ENCODE data around the gene PKM. TPM values are rescaled to one million over a fixed set of nuclear protein-coding genes. Genes with fewer than 3 reads are reported as not detected.

The PKM gene
- total RNA-seq, 1 experiment from 2014 or later, result 1,809 TPM

- Histone ChIP-seq H3K4me1 (replicated peaks; ENCODE audit: insufficient read depth) (peaks cover 9% of the 10 kb centered on the region), H4K20me1 (ENCODE audit: insufficient read depth) (peaks cover 44% of the 10 kb centered on the region)
Measured at GRCh38 chr15:72199721-72200212, 31.2 kb downstream of the PKM start.

GRCh38 chr15:72199205-72199515 lies 31.8 kb downstream of the PKM start:
- no peak overlapping the region for H2AFZ ChIP-seq
- H3F3A ChIP-seq (ENCODE audit: insufficient read depth, low read depth), result peaks cover 88% of the 10 kb centered on the region
- H3K36me3 ChIP-seq (ENCODE audit: low read depth), result peaks cover 48% of the 10 kb centered on the region
- H3K4me2 ChIP-seq, result no peak overlapping the region
- no peak overlapping the region for H3K4me3 ChIP-seq
- 0 out of 2 replicates have a peak, but pooled peaks cover 6% of the 10 kb centered on the region for H3K79me2 ChIP-seq (ENCODE audit: low read depth)
- POLR2A ChIA-PET (ENCODE audit: unreplicated experiment), result interaction anchor here (0.7 kb wide), 1 partner anchor 23 kb away, joined by 9 read pairs; no protein-coding TSS in a partner anchor
- peaks cover 38% of the 10 kb centered on the region for H4K20me1 ChIP-seq (ENCODE audit: insufficient read depth)
- BruUV-seq (replicated peaks), result TSS peak; percentile 95
- CTCF ChIA-PET, result interaction anchor here (1.4 kb wide), 1 partner anchor 446 kb away, joined by 3 read pairs; no protein-coding TSS in a partner anchor
- peaks cover 10% of the 10 kb centered on the region for H3K4me1 ChIP-seq (replicated peaks; ENCODE audit: insufficient read depth)
- no peak overlapping the region for H3K27ac ChIP-seq
- no peak for DNase-seq
- H3K9me2 ChIP-seq (ENCODE audit: insufficient read depth), result no peaks in the 10 kb centered on the region
- H3K9me3 ChIP-seq (ENCODE audit: insufficient read depth, low read depth), result no peaks in the 10 kb centered on the region
- intact Hi-C loops (cut with micrococcal nuclease; ENCODE audit: unreplicated experiment), result loop anchor here (2.0 kb wide), 1 partner anchor 74 kb away; the partner anchor contains the start of gene PARP6
- H3K27me3 ChIP-seq (ENCODE audit: insufficient read depth, low read depth), result no peaks in the 10 kb centered on the region
- TF ChIP-seq EZH2 (IDR thresholded peaks at IDR 0.05; ENCODE audit: low read depth), result no peak
- TF ChIP-seq, protein P1, sequence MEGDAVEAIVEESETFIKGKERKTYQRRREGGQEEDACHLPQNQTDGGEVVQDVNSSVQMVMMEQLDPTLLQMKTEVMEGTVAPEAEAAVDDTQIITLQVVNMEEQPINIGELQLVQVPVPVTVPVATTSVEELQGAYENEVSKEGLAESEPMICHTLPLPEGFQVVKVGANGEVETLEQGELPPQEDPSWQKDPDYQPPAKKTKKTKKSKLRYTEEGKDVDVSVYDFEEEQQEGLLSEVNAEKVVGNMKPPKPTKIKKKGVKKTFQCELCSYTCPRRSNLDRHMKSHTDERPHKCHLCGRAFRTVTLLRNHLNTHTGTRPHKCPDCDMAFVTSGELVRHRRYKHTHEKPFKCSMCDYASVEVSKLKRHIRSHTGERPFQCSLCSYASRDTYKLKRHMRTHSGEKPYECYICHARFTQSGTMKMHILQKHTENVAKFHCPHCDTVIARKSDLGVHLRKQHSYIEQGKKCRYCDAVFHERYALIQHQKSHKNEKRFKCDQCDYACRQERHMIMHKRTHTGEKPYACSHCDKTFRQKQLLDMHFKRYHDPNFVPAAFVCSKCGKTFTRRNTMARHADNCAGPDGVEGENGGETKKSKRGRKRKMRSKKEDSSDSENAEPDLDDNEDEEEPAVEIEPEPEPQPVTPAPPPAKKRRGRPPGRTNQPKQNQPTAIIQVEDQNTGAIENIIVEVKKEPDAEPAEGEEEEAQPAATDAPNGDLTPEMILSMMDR (conservative IDR thresholded peaks at IDR 0.05), result no peak

More at GRCh38 chr15:72199721-72200212, 31.2 kb downstream of the PKM start:
- Histone ChIP-seq H3K4me3 (no peak overlapping the region), H3K27ac (0 out of 2 replicates have a peak overlapping the region, but pooled peaks have one; percentile 10), H3K4me2 (no peak overlapping the region), H3K27me3 (ENCODE audit: insufficient read depth, low read depth) (no peaks in the 10 kb centered on the region), H3K79me2 (ENCODE audit: low read depth) (0 out of 2 replicates have a peak, but pooled peaks cover 10% of the 10 kb centered on the region), H3K36me3 (ENCODE audit: low read depth) (peaks cover 53% of the 10 kb centered on the region), H3K9me3 (ENCODE audit: insufficient read depth, low read depth) (no peaks in the 10 kb centered on the region), H3F3A (ENCODE audit: insufficient read depth, low read depth) (peaks cover 92% of the 10 kb centered on the region), H3K9me2 (ENCODE audit: insufficient read depth) (no peaks in the 10 kb centered on the region), H2AFZ (no peak overlapping the region)
- CTCF ChIA-PET, result interaction anchor here (0.9 kb wide), 1 partner anchor 16 kb away, joined by 5 read pairs; no protein-coding TSS in a partner anchor
- intact Hi-C loops (cut with micrococcal nuclease; ENCODE audit: unreplicated experiment), result loop anchor here (2.0 kb wide), 1 partner anchor 73 kb away; the partner anchor contains the start of gene PARP6
- POLR2A ChIA-PET (ENCODE audit: unreplicated experiment), result no interaction called here
- no TSS peak for BruUV-seq (replicated peaks)
- TF ChIP-seq EZH2 (IDR thresholded peaks at IDR 0.05; ENCODE audit: low read depth), result no peak
- TF ChIP-seq, protein P1 (conservative IDR thresholded peaks at IDR 0.05), result peak; percentile 90
- DNase-seq, result peak; percentile 62 to 82

DNA sequence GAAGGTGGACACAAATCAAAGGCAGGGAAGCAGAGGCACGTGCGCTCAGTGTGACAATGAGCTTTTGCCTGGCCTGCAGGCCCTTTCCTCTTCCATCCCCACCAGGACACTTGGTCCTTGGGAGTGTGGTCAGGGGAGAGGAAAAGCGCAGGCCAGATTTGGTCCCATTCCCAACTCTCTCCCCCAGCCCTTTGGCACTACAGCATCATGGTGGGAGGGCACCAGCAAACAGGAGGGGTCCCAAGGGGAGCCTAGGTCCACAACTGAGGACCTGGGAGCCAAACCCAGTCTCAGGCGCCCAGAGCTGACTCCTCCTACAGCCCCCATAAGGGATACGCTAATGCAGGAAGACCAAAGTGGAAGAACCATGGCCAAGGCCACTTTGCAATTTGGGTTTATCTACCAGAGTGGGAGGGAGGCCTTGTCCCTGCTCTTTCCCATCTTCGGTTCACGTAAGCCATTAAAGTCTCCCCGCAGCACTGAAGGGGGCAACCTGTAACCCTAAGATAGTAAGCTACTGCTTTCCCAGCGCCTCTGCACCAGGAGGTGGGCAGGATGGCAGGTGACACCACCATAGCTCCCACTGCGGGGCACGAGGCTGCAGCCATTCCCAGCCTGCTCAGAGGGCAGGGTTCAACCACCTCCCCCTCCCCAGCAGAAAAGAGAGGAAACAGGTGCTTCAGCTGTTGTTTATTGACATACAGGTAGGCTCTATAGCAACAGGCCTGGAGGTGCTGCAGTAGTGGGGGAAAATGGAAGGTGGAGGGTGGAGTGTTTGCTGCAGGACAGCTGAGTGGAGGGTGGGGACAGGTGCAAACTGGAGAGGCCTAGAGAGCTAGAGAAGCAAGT lies 32.4 kb downstream of the PKM start:
- Histone ChIP-seq H3F3A (ENCODE audit: insufficient read depth, low read depth) (peaks cover 82% of the 10 kb centered on the region), H2AFZ (no peak overlapping the region), H3K27me3 (ENCODE audit: insufficient read depth, low read depth) (no peaks in the 10 kb centered on the region), H3K36me3 (ENCODE audit: low read depth) (peaks cover 43% of the 10 kb centered on the region), H3K27ac (no peak overlapping the region), H4K20me1 (ENCODE audit: insufficient read depth) (peaks cover 33% of the 10 kb centered on the region), H3K4me2 (no peak overlapping the region), H3K9me3 (ENCODE audit: insufficient read depth, low read depth) (no peaks in the 10 kb centered on the region), H3K9me2 (ENCODE audit: insufficient read depth) (no peaks in the 10 kb centered on the region), H3K4me1 (replicated peaks; ENCODE audit: insufficient read depth) (peaks cover 10% of the 10 kb centered on the region), H3K4me3 (no peak overlapping the region), H3K79me2 (ENCODE audit: low read depth) (0 out of 2 replicates have a peak, but pooled peaks cover 6% of the 10 kb centered on the region)
- intact Hi-C loops (cut with micrococcal nuclease; ENCODE audit: unreplicated experiment), result loop anchor here (2.0 kb wide), 1 partner anchor 74 kb away; the partner anchor contains the start of gene PARP6
- DNase-seq, result no peak
- ChIA-PET POLR2A (ENCODE audit: unreplicated experiment) (interaction anchor here (0.7 to 1.0 kb wide), 2 partner anchors 24 to 30 kb away, joined by 6 to 9 read pairs; no protein-coding TSS in a partner anchor), CTCF (interaction anchor here (0.6 to 1.4 kb wide), 4 partner anchors 30 to 818 kb away, joined by 3 to 15 read pairs (median 4); no protein-coding TSS in a partner anchor)
- TF ChIP-seq EZH2 (IDR thresholded peaks at IDR 0.05; ENCODE audit: low read depth), result no peak
- TF ChIP-seq, protein P1 (conservative IDR thresholded peaks at IDR 0.05), result no peak
- no TSS peak for BruUV-seq (replicated peaks)
